Nephron progenitor cell (in vitro differentiated cells): ENCODE measurements around the gene MAML2.

Source experiments
- DNase-seq: peaks from one replicate; pipeline ENCODE4 v3.0.0; 2021
- H3K27ac Mint-ChIP-seq: 2 replicates; pipeline ENCODE4 v1.8.0; 2021; ENCODE audit warnings: mild to moderate bottlenecking, moderate library complexity, mixed read lengths
- H3K27me3 Mint-ChIP-seq: 2 replicates; pipeline ENCODE4 v1.8.0; 2021; ENCODE audit warnings: mild to moderate bottlenecking, low read depth, mixed read lengths; ENCODE audit not compliant: poor library complexity
- H3K36me3 Mint-ChIP-seq: 2 replicates; pipeline ENCODE4 v1.8.0; 2021; ENCODE audit warnings: low read depth, mixed read lengths
- H3K4me1 Mint-ChIP-seq: 2 replicates; pipeline ENCODE4 v1.8.0; 2021; ENCODE audit warnings: mixed read lengths
- H3K4me3 Mint-ChIP-seq: 2 replicates; pipeline ENCODE4 v1.8.0; 2021; ENCODE audit warnings: mild to moderate bottlenecking, moderate library complexity, mixed read lengths
- H3K9me3 Mint-ChIP-seq: 2 replicates; pipeline ENCODE4 v1.8.0; 2021; ENCODE audit warnings: mild to moderate bottlenecking, moderate library complexity, mixed read lengths
- CTCF ChIP-seq: fragments of 200-600 bp; sonication (generic); IDR thresholded peaks from 2 replicates; pipeline ENCODE4 v1.5.0; 2021; ENCODE audit warnings: antibody characterized with exemption

MAML2 gene

DNA sequence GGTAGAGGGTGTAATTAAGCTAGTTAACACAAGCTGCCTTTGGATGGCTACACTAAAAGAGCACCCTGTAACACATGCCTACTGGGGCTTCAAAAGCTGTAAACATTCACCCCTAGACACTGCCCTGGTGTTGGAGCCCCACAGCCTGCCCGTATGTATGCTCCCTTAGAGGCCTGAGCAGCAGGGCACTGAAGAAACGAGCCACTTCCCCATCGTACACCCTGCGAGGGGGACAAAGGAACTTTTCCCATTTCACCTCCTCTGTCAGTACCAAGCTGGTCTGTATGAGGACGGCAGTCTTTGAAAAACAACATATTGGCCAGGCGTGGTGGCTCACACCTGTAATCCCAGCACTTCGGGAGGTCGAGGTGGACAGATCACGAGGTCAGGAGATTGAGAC, 77.0 kb downstream of the MAML2 start:
- TF ChIP-seq CTCF: no peak
- H3K4me3 Mint-ChIP-seq: no peak overlapping the region
- peaks cover 42% of the 10 kb centered on the region for H3K36me3 Mint-ChIP-seq
- peak overlapping the region; percentile 37 for H3K27ac Mint-ChIP-seq
- H3K4me1 Mint-ChIP-seq: peaks cover 14% of the 10 kb centered on the region
- H3K9me3 Mint-ChIP-seq: peaks cover 25% of the 10 kb centered on the region
- no peak for DNase-seq
- H3K27me3 Mint-ChIP-seq: no peaks in the 10 kb centered on the region

DNA sequence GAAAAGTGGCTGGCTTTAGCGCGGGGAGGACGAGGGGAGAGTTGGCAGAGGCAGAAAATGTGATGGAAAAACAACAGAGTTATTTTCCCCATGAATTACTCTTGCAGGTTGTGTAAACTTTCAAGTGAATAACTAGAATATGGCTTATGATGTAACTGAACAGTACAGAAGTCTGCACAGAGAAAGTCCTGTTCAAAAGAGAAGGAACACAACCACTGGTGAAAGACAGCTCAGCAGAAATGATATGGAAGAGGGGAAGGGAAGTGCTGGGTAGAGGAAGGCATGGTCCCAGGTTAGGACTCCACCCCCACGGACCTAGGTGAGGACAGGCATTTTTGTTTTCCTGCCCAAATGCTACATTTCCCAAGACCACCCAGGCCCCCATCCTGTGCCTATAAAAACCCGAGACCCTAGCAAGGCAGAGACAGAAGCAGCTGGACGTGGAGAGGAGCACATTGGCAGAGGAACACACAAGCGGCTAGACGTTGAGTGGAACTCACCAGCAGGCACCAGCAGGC, 77.7 kb downstream of the MAML2 start:
- no peak for DNase-seq
- Mint-ChIP-seq H3K4me1 (peaks cover 19% of the 10 kb centered on the region), H3K36me3 (peaks cover 35% of the 10 kb centered on the region), H3K27me3 (no peaks in the 10 kb centered on the region), H3K27ac (peak overlapping the region; percentile 78), H3K9me3 (peaks cover 19% of the 10 kb centered on the region), H3K4me3 (no peak overlapping the region)
- no peak for TF ChIP-seq CTCF

DNA sequence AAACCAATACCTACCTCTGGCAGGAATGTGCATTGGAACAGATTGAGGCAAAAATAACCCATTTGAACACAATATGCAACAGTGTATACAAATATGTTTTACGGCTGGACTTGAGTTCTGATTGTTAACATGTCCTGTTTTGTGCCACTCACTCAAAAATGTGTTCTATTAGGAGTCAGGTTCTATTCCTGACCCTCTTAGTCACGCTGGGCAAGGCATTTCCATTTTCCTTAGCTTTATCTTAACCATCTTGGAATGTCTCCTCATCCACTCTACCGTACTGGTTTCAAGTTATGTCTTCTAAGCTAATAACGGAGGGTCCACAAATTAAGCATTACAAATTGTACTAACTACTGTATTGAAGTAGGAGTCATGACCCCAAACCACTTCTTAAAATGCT, 78.6 kb downstream of the MAML2 start:
- DNase-seq: no peak
- no peak overlapping the region for H3K27ac Mint-ChIP-seq
- no peak for TF ChIP-seq CTCF
- H3K9me3 Mint-ChIP-seq: peaks cover 10% of the 10 kb centered on the region
- H3K36me3 Mint-ChIP-seq: peaks cover 26% of the 10 kb centered on the region
- peaks cover 28% of the 10 kb centered on the region for H3K4me1 Mint-ChIP-seq
- H3K27me3 Mint-ChIP-seq: no peaks in the 10 kb centered on the region
- H3K4me3 Mint-ChIP-seq: no peak overlapping the region

DNA sequence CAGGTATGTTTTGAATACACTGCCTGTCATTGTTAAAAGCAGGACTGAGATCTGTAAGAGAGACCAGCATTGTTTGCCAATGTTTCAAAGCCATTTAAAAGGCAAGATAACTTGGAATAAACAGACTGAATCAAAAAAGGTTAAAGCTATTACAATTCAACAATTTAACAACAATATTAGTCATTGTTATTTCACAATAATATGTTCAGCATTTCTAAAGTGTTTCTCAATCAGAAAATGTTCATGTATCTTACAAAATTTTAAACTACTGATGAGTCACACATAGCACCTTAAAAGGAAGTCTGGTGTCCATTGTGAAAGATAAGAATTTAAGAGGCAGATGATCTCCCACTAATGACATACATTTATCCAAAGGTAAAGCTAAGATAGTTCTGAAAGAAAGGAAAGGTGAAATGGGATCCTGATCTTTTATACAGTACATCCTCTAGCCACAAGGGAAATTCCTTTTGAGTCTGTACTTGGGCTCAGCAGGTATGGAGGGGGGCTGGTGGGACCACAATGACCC, 79.7 kb downstream of the MAML2 start:
- TF ChIP-seq CTCF: no peak
- no peak for DNase-seq
- H3K9me3 Mint-ChIP-seq: no peaks in the 10 kb centered on the region
- no peak overlapping the region for H3K4me3 Mint-ChIP-seq
- H3K27ac Mint-ChIP-seq: no peak overlapping the region
- H3K4me1 Mint-ChIP-seq: peaks cover 39% of the 10 kb centered on the region
- H3K36me3 Mint-ChIP-seq: peaks cover 15% of the 10 kb centered on the region
- peaks cover 5% of the 10 kb centered on the region for H3K27me3 Mint-ChIP-seq

- peaks cover 6% of the 10 kb centered on the region for H3K27me3 Mint-ChIP-seq
- no peak for DNase-seq
- H3K9me3 Mint-ChIP-seq: no peaks in the 10 kb centered on the region
- H3K4me3 Mint-ChIP-seq: no peak overlapping the region
- H3K36me3 Mint-ChIP-seq: peaks cover 11% of the 10 kb centered on the region
- H3K27ac Mint-ChIP-seq: peak overlapping the region; percentile 35
- TF ChIP-seq CTCF: no peak
- H3K4me1 Mint-ChIP-seq: peaks cover 61% of the 10 kb centered on the region
Measured at GRCh38 chr11:96260532-96260931, 82.5 kb downstream of the MAML2 start.

DNA sequence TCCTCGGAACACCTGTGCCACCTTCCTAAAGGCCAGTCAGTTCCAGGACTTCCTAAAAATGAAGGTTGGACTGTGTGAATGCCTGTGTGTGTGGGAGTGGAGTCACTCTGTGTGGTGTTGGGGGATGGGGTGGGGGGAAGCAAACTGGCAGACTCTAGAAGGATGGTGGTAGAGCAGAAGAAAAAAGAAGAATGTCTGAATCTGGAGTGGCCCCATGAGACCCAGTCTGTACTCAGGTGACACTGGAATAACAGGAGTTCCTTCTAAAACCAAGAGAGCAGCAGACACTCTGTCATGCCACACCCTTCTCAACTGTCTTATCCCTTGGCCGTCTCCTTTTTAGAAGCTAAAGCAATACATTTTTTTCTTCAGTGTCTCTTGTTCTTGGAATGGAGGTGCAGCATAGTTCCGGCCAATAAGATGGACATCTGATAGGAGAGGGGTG, 82.9 kb downstream of the MAML2 start:
- H3K9me3 Mint-ChIP-seq: no peaks in the 10 kb centered on the region
- H3K36me3 Mint-ChIP-seq: peaks cover 11% of the 10 kb centered on the region
- H3K4me3 Mint-ChIP-seq: no peak overlapping the region
- H3K27ac Mint-ChIP-seq: peak overlapping the region; percentile 35
- peaks cover 6% of the 10 kb centered on the region for H3K27me3 Mint-ChIP-seq
- no peak for DNase-seq
- TF ChIP-seq CTCF: no peak
- H3K4me1 Mint-ChIP-seq: peaks cover 61% of the 10 kb centered on the region
